Posterior vena cava (tissue), 2 donors: ENCODE results near the gene FBXW11. TPM values are rescaled to one million over a fixed set of nuclear protein-coding genes. Genes with fewer than 3 reads are reported as not detected.
"Not testable (repeated sequence)": the region's sequence is repeated elsewhere in the genome, so short reads cannot be mapped to it uniquely, and the experiment has no call there.

Experiments used
- DNase-seq: peaks from one replicate; pipeline ENCODE4 v3.0.0-alpha.2; 2020; ENCODE audit warnings: low spot score
- intact Hi-C, 2 donors: fragments of 100-400 bp; cut with DNase I; formaldehyde crosslinking; loops; one replicate each; pipeline versions ENCODE4 v1.14.1 to v1.14.2; 2022 to 2023
- total RNA-seq, 2 donors: library from RNA; stranded (reverse); fragmentation: NEBNext Ultra II Directional; extraction: Animal tissue kit (Norgen Biotek cat#: 25700); gene quantifications; one replicate each; pipeline ENCODE4 v1.2.1, GENCODE V29; 2021
- donor health status: DM: yes; HTN: yes; CAD: no.
- donor health status: DM: yes; HTN: yes; CAD: no.

The FBXW11 gene
- total RNA-seq, 2 donors from 2014 or later, result 47.8 to 55.5 TPM

GRCh38 chr5:171904886-171905285 is 101.6 kb downstream of the FBXW11 start:
- DNase-seq, result no peak
- intact Hi-C loops, result loop anchor here (5.0 to 10.0 kb wide), 3 partner anchors 280 to 1017 kb away; partner anchors contain the start of gene FGF18 (in 1 of the 2)

GRCh38 chr5:171901764-171902163 is 104.7 kb downstream of the FBXW11 start:
- DNase-seq, result no peak
- intact Hi-C loops, result loop anchor here (10.0 kb wide), 1 partner anchor 277 kb away; no protein-coding TSS in a partner anchor

GRCh38 chr5:171899792-171900191 is 106.6 kb downstream of the FBXW11 start:
- intact Hi-C loops, result loop anchor here (10.0 kb wide), 1 partner anchor 275 kb away; no protein-coding TSS in a partner anchor
- no peak for DNase-seq

GRCh38 chr5:171898879-171899278 is 107.6 kb downstream of the FBXW11 start:
- intact Hi-C loops, result no loop called here
- DNase-seq, result no peak

- DNase-seq, result no peak
- intact Hi-C loops, result no loop called here
These were observed 108.1 kb downstream of the FBXW11 start for GRCh38 chr5:171898386-171898785.

GRCh38 chr5:171897231-171897630 is 109.2 kb downstream of the FBXW11 start:
- intact Hi-C loops, result no loop called here
- DNase-seq, result no peak

GRCh38 chr5:171895081-171895480 is 111.4 kb downstream of the FBXW11 start:
- no peak for DNase-seq
- intact Hi-C loops, result no loop called here

- intact Hi-C loops, result no loop called here
These were observed 113.0 kb downstream of the FBXW11 start for GRCh38 chr5:171893290-171893886.

GRCh38 chr5:171891595-171891994 is 114.8 kb downstream of the FBXW11 start:
- intact Hi-C loops, result no loop called here
- no peak for DNase-seq

More at GRCh38 chr5:171893290-171893886, 113.0 kb downstream of the FBXW11 start:
- DNase-seq, result no peak

- intact Hi-C loops, result no loop called here
These were observed 115.3 kb downstream of the FBXW11 start for GRCh38 chr5:171891150-171891549.

GRCh38 chr5:171888051-171888481 is 118.4 kb downstream of the FBXW11 start:
- DNase-seq, result no peak
- intact Hi-C loops, result no loop called here

More at GRCh38 chr5:171891150-171891549, 115.3 kb downstream of the FBXW11 start:
- no peak for DNase-seq

- DNase-seq, intact Hi-C loops: not testable (repeated sequence)
These were observed 120.4 kb downstream of the FBXW11 start for GRCh38 chr5:171886037-171886436.

GRCh38 chr5:171882118-171882517 is 124.3 kb downstream of the FBXW11 start:
- intact Hi-C loops, result no loop called here
- DNase-seq, result no peak

GRCh38 chr5:171874234-171874633 is 132.2 kb downstream of the FBXW11 start:
- intact Hi-C loops, result no loop called here
- no peak for DNase-seq

GRCh38 chr5:171872666-171873065 is 133.8 kb downstream of the FBXW11 start:
- intact Hi-C loops, result no loop called here

GRCh38 chr5:171871711-171872110 is 134.7 kb downstream of the FBXW11 start:
- intact Hi-C loops, result no loop called here
- no peak for DNase-seq

More at GRCh38 chr5:171872666-171873065, 133.8 kb downstream of the FBXW11 start:
- DNase-seq, result no peak

- intact Hi-C loops, result no loop called here
These were observed 136.5 kb downstream of the FBXW11 start for GRCh38 chr5:171869956-171870355.

GRCh38 chr5:171868236-171868635 is 138.2 kb downstream of the FBXW11 start:
- intact Hi-C loops, result no loop called here
- no peak for DNase-seq

More at GRCh38 chr5:171869956-171870355, 136.5 kb downstream of the FBXW11 start:
- DNase-seq, result no peak

GRCh38 chr5:171867786-171868185 is 138.7 kb downstream of the FBXW11 start:
- intact Hi-C loops, result no loop called here
- no peak for DNase-seq

GRCh38 chr5:171865471-171865870 is 141.0 kb downstream of the FBXW11 start:
- DNase-seq, result no peak
- intact Hi-C loops, result no loop called here

GRCh38 chr5:171863935-171864334 is 142.5 kb downstream of the FBXW11 start:
- no peak for DNase-seq
- intact Hi-C loops, result no loop called here
